D721Med (cell line): ENCODE results near the gene CDH18.

Source experiments
- DNase-seq: peaks from one replicate; pipeline ENCODE4 v3.0.0; 2011; ENCODE audit warnings: low spot score; ENCODE audit not compliant: insufficient read length
- FAIRE-seq: peaks from 2 replicates; lab custom pipeline; 2011; peaks lifted over from hg19 to GRCh38; lab: Jason Lieb, UNC
- CTCF ChIP-seq: IDR thresholded peaks from 2 replicates; pipeline ENCODE4 v1.5.1; 2012; ENCODE audit warnings: mild to moderate bottlenecking, control low read depth; ENCODE audit not compliant: insufficient read depth; ENCODE audit errors: missing control alignments

The CDH18 gene

GRCh38 chr5:19886123-19886917 is 101.7 kb downstream of the CDH18 start:
- no peak for DNase-seq
- FAIRE-seq = no peak
- TF ChIP-seq CTCF = no peak

- DNase-seq = no peak
- FAIRE-seq = no peak
- no peak for TF ChIP-seq CTCF
Measured at GRCh38 chr5:19885040-19885824, 102.8 kb downstream of the CDH18 start.

- DNase-seq (no peak), FAIRE-seq (peak; percentile 35)
Measured at GRCh38 chr5:19880859-19881436, 107.1 kb downstream of the CDH18 start.

GRCh38 chr5:19880458-19880857 is 107.5 kb downstream of the CDH18 start:
- TF ChIP-seq CTCF = no peak
- FAIRE-seq = no peak
- DNase-seq = no peak

More at GRCh38 chr5:19880859-19881436, 107.1 kb downstream of the CDH18 start:
- TF ChIP-seq CTCF = no peak

- DNase-seq (no peak), FAIRE-seq (peak; percentile 96)
- no peak for TF ChIP-seq CTCF
Measured at GRCh38 chr5:19874811-19875210, 113.2 kb downstream of the CDH18 start.

GRCh38 chr5:19866090-19866450 is 121.9 kb downstream of the CDH18 start:
- DNase-seq = no peak
- FAIRE-seq = no peak
- TF ChIP-seq CTCF = no peak
